ENCODE results near the gene CCDC85A. TPM values are rescaled to one million over a fixed set of nuclear protein-coding genes. Genes with fewer than 3 reads are reported as not detected.

CCDC85A gene
- total RNA-seq, 1 donor from 2014 or later, result 5.5 TPM

DNA sequence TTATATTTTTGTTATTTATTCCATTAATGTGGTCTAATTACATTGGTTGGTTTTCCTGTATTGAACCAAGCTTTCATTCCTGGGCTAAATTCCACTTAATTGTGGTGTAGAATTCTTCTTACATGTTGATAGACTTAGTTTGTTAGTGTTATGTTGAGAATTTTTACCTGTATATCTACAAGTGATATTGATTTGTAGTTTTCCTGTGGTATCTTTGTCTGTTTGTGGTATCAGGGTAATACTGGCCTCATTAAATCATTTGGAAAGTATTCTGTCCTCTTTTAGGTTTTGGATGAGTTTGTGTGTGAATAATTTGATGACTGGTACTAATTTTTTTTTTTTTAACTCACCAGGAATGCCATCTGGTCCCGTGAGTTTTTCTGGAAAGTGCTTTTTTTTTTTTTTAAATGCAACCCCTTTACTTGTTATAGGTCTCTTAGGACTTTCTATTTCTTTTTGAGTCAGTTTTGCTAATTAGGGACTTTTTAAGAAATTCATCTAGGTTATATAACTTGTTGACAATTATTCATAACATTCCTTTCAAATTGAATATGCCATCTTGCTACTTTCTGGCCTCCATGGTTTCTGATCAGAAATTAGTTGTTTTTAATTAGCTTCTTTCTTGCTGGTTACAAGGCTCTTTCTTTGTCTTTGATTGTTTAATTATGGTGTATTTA, 232.8 kb downstream of the CCDC85A start:
- no peak for DNase-seq
- intact Hi-C loops (cut with micrococcal nuclease), result no loop called here
- ATAC-seq, result no peak

Data from left ventricle myocardium superior (tissue), 1 donor.